DND-41 (cell line): ENCODE measurements around the gene ASB13.

ENCODE experiments used
- ATAC-seq: fragments of 200-7000 bp; cut with Tn5 transposase; 3 replicates; pipeline ENCODE4 v1.9.1; 2021; ENCODE audit warnings: low read depth; ENCODE audit not compliant: insufficient read depth
- DNase-seq: peaks from one replicate; pipeline ENCODE4 v3.0.0-alpha.2; 2020
- H2AFZ ChIP-seq: 2 replicates; pipeline ENCODE4 v1.6.0; 2012; ENCODE audit warnings: low read depth, low read length
- H3K27ac ChIP-seq: 2 replicates; pipeline ENCODE4 v1.5.1; 2012; ENCODE audit warnings: low read length, inconsistent platforms
- H3K27me3 ChIP-seq: fragments of 200-600 bp; sonication (generic); 2 replicates; pipeline ENCODE4 v1.6.0; 2012; ENCODE audit warnings: low read length, mild to moderate bottlenecking, inconsistent platforms; ENCODE audit not compliant: insufficient read depth, poor library complexity
- H3K36me3 ChIP-seq: 2 replicates; pipeline ENCODE4 v1.5.1; 2012; ENCODE audit warnings: low read length, inconsistent platforms; ENCODE audit not compliant: insufficient read depth
- H3K4me1 ChIP-seq: 2 replicates; pipeline ENCODE4 v1.5.1; 2012; ENCODE audit warnings: mild to moderate bottlenecking, low read length; ENCODE audit not compliant: insufficient read depth
- H3K4me2 ChIP-seq: 2 replicates; pipeline ENCODE4 v1.6.0; 2012; ENCODE audit warnings: mild to moderate bottlenecking, moderate library complexity, low read length, inconsistent platforms; ENCODE audit not compliant: insufficient read depth
- H3K4me3 ChIP-seq, 2 experiments: fragments of 200-600 bp in 1 of 2; shearing (Covaris generic) in 1 of 2; 2 replicates each; pipeline ENCODE4 v1.5.1; 2012 to 2016; ENCODE audit warnings: inconsistent platforms in 2 of 2, low read length in 2 of 2, mild to moderate bottlenecking in 2 of 2, low read depth in 1 of 2, moderate library complexity in 1 of 2
- H3K79me2 ChIP-seq: 2 replicates; pipeline ENCODE4 v1.6.0; 2012; ENCODE audit warnings: low read length, inconsistent platforms; ENCODE audit not compliant: insufficient read depth
- H3K9ac ChIP-seq: 2 replicates; pipeline ENCODE4 v1.6.0; 2012; ENCODE audit warnings: low read depth, mild to moderate bottlenecking, inconsistent platforms, low read length, moderate library complexity
- H3K9me3 ChIP-seq: 2 replicates; pipeline ENCODE4 v1.5.1; 2012; ENCODE audit warnings: low read length, moderate library complexity, mild to moderate bottlenecking, inconsistent platforms; ENCODE audit not compliant: insufficient read depth, severe bottlenecking
- H4K20me1 ChIP-seq: 2 replicates; pipeline ENCODE4 v1.6.0; 2012; ENCODE audit warnings: low read length; ENCODE audit not compliant: insufficient read depth
- CTCF ChIP-seq: IDR thresholded peaks from 2 replicates; pipeline ENCODE4 v1.5.1; 2012; ENCODE audit warnings: borderline replicate concordance, low read length, moderate library complexity, mild to moderate bottlenecking; ENCODE audit not compliant: poor library complexity, severe bottlenecking; ENCODE audit errors: extremely low read depth
- EZH2 ChIP-seq: IDR thresholded peaks from 3 replicates; pipeline ENCODE4 v1.6.1; 2012; ENCODE audit warnings: borderline replicate concordance, low read depth, mild to moderate bottlenecking, moderate library complexity, low read length, inconsistent platforms; ENCODE audit not compliant: severe bottlenecking

The ASB13 gene

GRCh38 chr10:5631936-5632335 is 34.5 kb downstream of the ASB13 start:
- no peak overlapping the region for H3K27ac ChIP-seq
- TF ChIP-seq EZH2: no peak
- no peak for TF ChIP-seq CTCF
- no peaks in the 10 kb centered on the region for H3K36me3 ChIP-seq
- no peak overlapping the region for H3K4me2 ChIP-seq
- no peak overlapping the region for H3K4me3 ChIP-seq
- H3K27me3 ChIP-seq: no peaks in the 10 kb centered on the region
- H3K9ac ChIP-seq: no peak overlapping the region; the same call in 1 of the 2 replicates
- no peaks in the 10 kb centered on the region for H4K20me1 ChIP-seq
- H3K79me2 ChIP-seq: no peaks in the 10 kb centered on the region
- no peaks in the 10 kb centered on the region for H3K4me1 ChIP-seq
- DNase-seq: no peak
- H3K9me3 ChIP-seq: no peaks in the 10 kb centered on the region
- ATAC-seq: no peak
- H2AFZ ChIP-seq: no peak overlapping the region

GRCh38 chr10:5630112-5630436 is 36.3 kb downstream of the ASB13 start:
- Histone ChIP-seq H4K20me1 (no peaks in the 10 kb centered on the region), H3K79me2 (no peaks in the 10 kb centered on the region), H2AFZ (no peak overlapping the region), H3K9me3 (no peaks in the 10 kb centered on the region), H3K27ac (no peak overlapping the region), H3K4me3 (no peak overlapping the region), H3K27me3 (no peaks in the 10 kb centered on the region), H3K4me2 (no peak overlapping the region), H3K9ac (no peak overlapping the region), H3K36me3 (no peaks in the 10 kb centered on the region), H3K4me1 (no peaks in the 10 kb centered on the region)
- ATAC-seq (peak; percentile 27; the same call in 1 of the 3 replicates), DNase-seq (no peak)
- no peak for TF ChIP-seq CTCF
- TF ChIP-seq EZH2: no peak

- H4K20me1 ChIP-seq: no peaks in the 10 kb centered on the region
- DNase-seq (peak; percentile 80), ATAC-seq (peak; percentile 98)
- H3K27me3 ChIP-seq: no peaks in the 10 kb centered on the region
- TF ChIP-seq EZH2 (no peak), CTCF (peak; percentile 98)
- H3K4me2 ChIP-seq: peak overlapping the region; percentile 6; the same call in 1 of the 2 replicates
- no peaks in the 10 kb centered on the region for H3K4me1 ChIP-seq
- H3K36me3 ChIP-seq: no peaks in the 10 kb centered on the region
- H2AFZ ChIP-seq: no peak overlapping the region
- no peaks in the 10 kb centered on the region for H3K79me2 ChIP-seq
- no peak overlapping the region for H3K4me3 ChIP-seq
- no peaks in the 10 kb centered on the region for H3K9me3 ChIP-seq
- no peak overlapping the region for H3K27ac ChIP-seq
- no peak overlapping the region for H3K9ac ChIP-seq
These were observed 36.9 kb downstream of the ASB13 start for GRCh38 chr10:5629303-5630111.
